ENCODE data around the gene CDCA5. TPM values are rescaled to one million over a fixed set of nuclear protein-coding genes. Genes with fewer than 3 reads are reported as not detected.

CDCA5 gene
- polyA plus RNA-seq, 1 experiment = 11.9 TPM

DNA sequence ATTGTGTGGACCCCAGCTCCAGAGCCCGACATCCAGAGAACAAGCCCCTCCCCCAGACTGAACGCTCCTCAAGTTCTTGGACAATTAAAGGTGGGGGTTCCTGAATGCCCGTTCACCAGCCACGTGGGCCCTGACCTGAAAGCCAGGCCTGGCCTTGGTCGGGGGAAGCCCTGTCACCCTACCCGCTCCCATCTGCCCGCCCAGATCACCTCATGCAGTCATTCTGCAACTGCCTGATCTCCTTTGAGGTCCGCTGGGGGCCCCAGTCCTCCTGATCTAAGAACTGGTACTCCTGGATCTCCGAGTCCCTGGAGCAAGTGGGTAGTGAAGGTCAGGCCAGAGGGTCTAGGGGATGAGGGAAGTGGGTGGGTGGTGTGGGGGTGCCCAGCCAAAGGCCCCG is 16.4 kb downstream of the CDCA5 start:
- H3K4me3 ChIP-seq (ENCODE audit: low read depth, low read length) = no peak overlapping the region
- no peaks in the 10 kb centered on the region for H3K36me3 ChIP-seq (ENCODE audit: control insufficient read depth, insufficient read depth, low read length)
- TF ChIP-seq, protein P1, sequence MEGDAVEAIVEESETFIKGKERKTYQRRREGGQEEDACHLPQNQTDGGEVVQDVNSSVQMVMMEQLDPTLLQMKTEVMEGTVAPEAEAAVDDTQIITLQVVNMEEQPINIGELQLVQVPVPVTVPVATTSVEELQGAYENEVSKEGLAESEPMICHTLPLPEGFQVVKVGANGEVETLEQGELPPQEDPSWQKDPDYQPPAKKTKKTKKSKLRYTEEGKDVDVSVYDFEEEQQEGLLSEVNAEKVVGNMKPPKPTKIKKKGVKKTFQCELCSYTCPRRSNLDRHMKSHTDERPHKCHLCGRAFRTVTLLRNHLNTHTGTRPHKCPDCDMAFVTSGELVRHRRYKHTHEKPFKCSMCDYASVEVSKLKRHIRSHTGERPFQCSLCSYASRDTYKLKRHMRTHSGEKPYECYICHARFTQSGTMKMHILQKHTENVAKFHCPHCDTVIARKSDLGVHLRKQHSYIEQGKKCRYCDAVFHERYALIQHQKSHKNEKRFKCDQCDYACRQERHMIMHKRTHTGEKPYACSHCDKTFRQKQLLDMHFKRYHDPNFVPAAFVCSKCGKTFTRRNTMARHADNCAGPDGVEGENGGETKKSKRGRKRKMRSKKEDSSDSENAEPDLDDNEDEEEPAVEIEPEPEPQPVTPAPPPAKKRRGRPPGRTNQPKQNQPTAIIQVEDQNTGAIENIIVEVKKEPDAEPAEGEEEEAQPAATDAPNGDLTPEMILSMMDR (IDR thresholded peaks at IDR 0.05; ENCODE audit: insufficient read depth, low read depth, low read length) = no peak
- H3K27me3 ChIP-seq (ENCODE audit: control insufficient read depth, insufficient read depth, low read length) = no peaks in the 10 kb centered on the region
- ChIA-PET CTCF (no interaction called here), POLR2A (no interaction called here)
- DNase-seq (ENCODE audit: low read depth) = no peak

DNA sequence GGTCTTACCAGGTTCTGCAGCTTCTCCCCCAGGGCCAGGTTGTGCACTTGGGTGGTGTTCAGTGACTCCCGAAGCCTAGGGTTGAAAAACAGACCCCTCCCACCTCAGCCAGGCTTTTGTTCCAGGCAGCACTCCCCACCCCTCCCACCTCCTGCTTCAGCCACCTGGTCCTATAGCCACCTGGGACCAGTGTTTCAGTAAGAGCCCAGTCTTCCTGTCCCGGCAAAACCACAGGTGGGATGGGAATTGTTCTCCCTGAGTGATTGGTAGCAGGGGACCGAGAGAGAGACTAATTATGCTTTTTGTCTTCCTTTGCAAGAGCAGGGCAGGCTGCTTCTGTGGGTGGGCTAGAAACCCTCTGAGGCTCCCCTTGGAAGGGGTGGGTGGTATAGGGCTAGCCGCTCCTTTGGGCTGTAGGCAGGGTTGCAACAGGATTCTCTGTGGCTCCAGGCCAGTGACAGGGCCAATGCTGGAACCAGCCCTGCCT is 17.0 kb downstream of the CDCA5 start:
- no peak overlapping the region for H3K4me3 ChIP-seq (ENCODE audit: low read depth, low read length)
- H3K27me3 ChIP-seq (ENCODE audit: control insufficient read depth, insufficient read depth, low read length) = no peaks in the 10 kb centered on the region
- no peak for DNase-seq (ENCODE audit: low read depth)
- POLR2A ChIA-PET = no interaction called here
- TF ChIP-seq, protein P1 (IDR thresholded peaks at IDR 0.05; ENCODE audit: insufficient read depth, low read depth, low read length) = no peak
- CTCF ChIA-PET = interaction anchor here (1.5 to 1.7 kb wide), 2 partner anchors 9 to 53 kb away, joined by 5 to 6 read pairs; partner anchors contain the start of gene ARL2
- H3K36me3 ChIP-seq (ENCODE audit: control insufficient read depth, insufficient read depth, low read length) = no peaks in the 10 kb centered on the region

DNA sequence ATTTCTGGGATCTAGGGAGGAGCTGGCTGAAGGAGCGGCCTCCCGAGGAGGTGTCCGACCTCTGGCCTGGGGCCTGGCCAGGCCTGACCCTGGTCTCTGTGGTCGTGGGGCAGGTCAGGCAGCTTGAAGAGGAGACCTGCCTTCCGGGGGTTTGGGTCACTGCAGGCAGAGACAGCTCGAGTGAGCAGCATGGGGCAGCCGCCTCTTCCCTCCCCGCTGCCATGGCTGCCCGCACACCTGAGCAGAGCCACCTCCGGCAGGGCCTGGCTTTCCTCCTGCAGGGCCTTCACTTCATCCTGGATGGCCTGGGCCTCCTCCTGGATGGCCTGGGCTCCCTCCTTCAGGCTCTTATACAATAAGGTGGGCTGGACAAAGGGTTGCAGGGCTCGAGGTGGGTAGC is 17.5 kb downstream of the CDCA5 start:
- ChIA-PET CTCF (interaction anchor here (1.5 to 1.7 kb wide), 2 partner anchors 10 to 52 kb away, joined by 5 to 6 read pairs; partner anchors contain the start of gene ARL2), POLR2A (no interaction called here)
- no peaks in the 10 kb centered on the region for H3K27me3 ChIP-seq (ENCODE audit: control insufficient read depth, insufficient read depth, low read length)
- no peaks in the 10 kb centered on the region for H3K36me3 ChIP-seq (ENCODE audit: control insufficient read depth, insufficient read depth, low read length)
- no peak for DNase-seq (ENCODE audit: low read depth)
- TF ChIP-seq, protein P1 (IDR thresholded peaks at IDR 0.05; ENCODE audit: insufficient read depth, low read depth, low read length) = no peak
- no peak overlapping the region for H3K4me3 ChIP-seq (ENCODE audit: low read depth, low read length)

DNA sequence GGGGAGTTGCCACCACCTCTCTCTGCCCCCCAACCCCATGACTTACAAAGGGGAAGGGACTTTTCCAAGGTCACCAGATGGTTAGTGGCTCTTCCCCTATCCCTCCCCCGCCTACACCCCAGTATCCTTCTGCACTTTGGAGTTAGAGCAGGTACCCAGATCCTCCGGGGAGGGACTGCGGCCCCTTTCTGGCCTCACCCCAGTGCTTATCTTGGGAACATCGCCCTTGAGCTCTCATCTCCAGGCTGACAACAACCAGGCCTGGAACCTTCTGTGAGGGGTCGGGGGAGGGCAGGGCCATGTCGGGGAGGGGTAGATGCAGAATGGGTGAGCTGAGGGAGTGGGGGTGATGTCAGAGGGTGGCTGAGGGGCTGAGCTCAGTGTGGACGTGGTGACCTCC is 18.0 kb downstream of the CDCA5 start:
- H3K4me3 ChIP-seq (ENCODE audit: low read depth, low read length) = no peak overlapping the region
- no peak for DNase-seq (ENCODE audit: low read depth)
- CTCF ChIA-PET = interaction anchor here (1.5 to 1.7 kb wide), 2 partner anchors 10 to 52 kb away, joined by 5 to 6 read pairs; partner anchors contain the start of gene ARL2
- no peaks in the 10 kb centered on the region for H3K27me3 ChIP-seq (ENCODE audit: control insufficient read depth, insufficient read depth, low read length)
- TF ChIP-seq, protein P1 (IDR thresholded peaks at IDR 0.05; ENCODE audit: insufficient read depth, low read depth, low read length) = no peak
- no peaks in the 10 kb centered on the region for H3K36me3 ChIP-seq (ENCODE audit: control insufficient read depth, insufficient read depth, low read length)
- POLR2A ChIA-PET = no interaction called here

DNA sequence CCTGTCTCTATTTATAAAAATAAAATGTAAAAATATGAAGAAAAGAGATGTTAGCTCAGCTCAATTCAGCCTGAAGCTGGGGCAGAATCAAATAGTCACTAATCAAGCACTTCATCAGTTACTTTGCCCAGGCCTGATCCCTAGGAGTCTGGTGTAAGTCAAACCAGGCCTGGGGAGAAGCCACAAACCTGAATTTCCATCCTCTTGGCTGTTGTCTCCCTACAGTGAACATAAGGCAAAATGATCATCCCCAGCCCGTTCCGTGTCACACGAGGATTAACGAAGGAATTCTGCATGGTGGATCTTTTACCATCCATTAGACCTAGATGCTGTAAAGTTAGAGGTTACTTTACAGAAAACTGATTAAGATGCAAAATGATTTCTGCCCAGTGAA is 19.0 kb downstream of the CDCA5 start:
- H3K4me3 ChIP-seq (ENCODE audit: low read depth, low read length) = no peak overlapping the region
- CTCF ChIA-PET = interaction anchor here (2.3 kb wide), 1 partner anchor 8 kb away, joined by 7 read pairs; no protein-coding TSS in a partner anchor

More for the DNA sequence above, 19.0 kb downstream of the CDCA5 start:
- no peak for DNase-seq (ENCODE audit: low read depth)
- TF ChIP-seq, protein P1 (IDR thresholded peaks at IDR 0.05; ENCODE audit: insufficient read depth, low read depth, low read length) = no peak
- POLR2A ChIA-PET = no interaction called here
- Histone ChIP-seq H3K27me3 (ENCODE audit: control insufficient read depth, insufficient read depth, low read length) (no peaks in the 10 kb centered on the region), H3K36me3 (ENCODE audit: control insufficient read depth, insufficient read depth, low read length) (no peaks in the 10 kb centered on the region)
